Measurements from ENCODE around the gene HIGD1A.

DNA sequence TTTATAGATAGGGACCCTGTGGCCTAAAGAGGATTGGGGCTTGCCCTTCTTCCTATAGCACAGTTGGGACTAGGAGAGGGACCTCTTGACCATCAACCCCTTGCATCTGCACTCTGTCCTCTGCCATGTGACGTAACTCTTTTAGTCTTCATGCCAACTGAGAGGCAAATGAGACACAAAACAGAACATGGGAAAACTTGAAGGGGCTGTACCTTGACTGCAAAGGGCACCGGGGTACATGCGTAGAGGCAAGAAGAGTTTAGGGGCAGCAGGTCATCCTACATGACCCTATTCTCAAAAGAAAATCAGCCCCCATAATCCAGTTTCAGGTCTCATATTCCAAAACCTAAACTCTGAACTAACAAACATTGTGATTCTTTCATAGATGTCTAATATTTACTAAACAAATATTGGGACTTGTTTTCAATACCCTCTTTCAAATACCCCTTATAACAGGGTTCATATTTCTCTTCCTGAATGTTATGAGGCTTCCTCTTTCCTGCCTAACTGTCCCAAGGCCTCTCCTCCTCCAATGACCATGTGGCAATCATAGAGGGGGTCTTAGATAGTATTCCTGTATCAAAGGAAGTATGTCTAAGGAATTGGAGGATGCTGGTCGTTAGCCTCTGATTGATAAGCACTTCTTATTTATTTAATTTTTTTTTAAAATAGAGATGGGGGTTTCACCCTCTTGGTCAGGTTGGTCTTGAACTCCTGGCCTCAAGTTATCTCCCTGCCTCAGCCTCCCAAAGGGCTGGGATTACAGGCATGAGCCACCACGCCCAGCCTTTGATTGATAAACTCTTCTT is 25.5 kb upstream of the HIGD1A start:
- TF ChIP-seq CTCF (conservative IDR thresholded peaks at IDR 0.05; ENCODE audit: low read depth in 2 of 2) (no peak), EZH2 (IDR thresholded peaks at IDR 0.05; ENCODE audit: low read depth, unreplicated experiment) (no peak), POLR2AphosphoS5 (IDR thresholded peaks at IDR 0.05; ENCODE audit: low read depth) (no peak), JUNB (IDR thresholded peaks at IDR 0.05; ENCODE audit: unreplicated experiment) (no peak), EZH2phosphoT487 (IDR thresholded peaks at IDR 0.05; ENCODE audit: unreplicated experiment) (no peak)
- TF ChIP-seq, protein P1, sequence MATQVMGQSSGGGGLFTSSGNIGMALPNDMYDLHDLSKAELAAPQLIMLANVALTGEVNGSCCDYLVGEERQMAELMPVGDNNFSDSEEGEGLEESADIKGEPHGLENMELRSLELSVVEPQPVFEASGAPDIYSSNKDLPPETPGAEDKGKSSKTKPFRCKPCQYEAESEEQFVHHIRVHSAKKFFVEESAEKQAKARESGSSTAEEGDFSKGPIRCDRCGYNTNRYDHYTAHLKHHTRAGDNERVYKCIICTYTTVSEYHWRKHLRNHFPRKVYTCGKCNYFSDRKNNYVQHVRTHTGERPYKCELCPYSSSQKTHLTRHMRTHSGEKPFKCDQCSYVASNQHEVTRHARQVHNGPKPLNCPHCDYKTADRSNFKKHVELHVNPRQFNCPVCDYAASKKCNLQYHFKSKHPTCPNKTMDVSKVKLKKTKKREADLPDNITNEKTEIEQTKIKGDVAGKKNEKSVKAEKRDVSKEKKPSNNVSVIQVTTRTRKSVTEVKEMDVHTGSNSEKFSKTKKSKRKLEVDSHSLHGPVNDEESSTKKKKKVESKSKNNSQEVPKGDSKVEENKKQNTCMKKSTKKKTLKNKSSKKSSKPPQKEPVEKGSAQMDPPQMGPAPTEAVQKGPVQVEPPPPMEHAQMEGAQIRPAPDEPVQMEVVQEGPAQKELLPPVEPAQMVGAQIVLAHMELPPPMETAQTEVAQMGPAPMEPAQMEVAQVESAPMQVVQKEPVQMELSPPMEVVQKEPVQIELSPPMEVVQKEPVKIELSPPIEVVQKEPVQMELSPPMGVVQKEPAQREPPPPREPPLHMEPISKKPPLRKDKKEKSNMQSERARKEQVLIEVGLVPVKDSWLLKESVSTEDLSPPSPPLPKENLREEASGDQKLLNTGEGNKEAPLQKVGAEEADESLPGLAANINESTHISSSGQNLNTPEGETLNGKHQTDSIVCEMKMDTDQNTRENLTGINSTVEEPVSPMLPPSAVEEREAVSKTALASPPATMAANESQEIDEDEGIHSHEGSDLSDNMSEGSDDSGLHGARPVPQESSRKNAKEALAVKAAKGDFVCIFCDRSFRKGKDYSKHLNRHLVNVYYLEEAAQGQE (IDR thresholded peaks at IDR 0.05; ENCODE audit: unreplicated experiment): no peak
